Measurements from ENCODE around the gene POU6F2.

DNA sequence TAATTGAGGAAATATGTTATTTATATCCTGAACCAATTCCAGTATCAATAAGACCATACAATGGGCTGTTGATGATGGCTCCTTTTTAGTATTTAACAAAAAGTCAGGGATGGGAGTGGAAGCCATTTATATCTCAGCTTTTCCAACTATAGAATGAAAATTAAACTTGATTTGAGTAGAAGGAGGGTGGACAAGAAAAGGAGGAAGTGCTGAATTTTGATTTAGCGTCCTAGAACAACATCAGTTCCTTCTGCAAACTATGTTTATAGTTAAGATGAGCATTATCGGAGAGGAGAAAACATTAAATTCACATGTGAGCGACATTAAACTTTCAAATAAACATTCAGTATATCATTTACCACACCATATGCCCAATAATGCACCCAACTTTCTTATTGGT lies 439.2 kb downstream of the POU6F2 start:
- TF ChIP-seq, protein P1, sequence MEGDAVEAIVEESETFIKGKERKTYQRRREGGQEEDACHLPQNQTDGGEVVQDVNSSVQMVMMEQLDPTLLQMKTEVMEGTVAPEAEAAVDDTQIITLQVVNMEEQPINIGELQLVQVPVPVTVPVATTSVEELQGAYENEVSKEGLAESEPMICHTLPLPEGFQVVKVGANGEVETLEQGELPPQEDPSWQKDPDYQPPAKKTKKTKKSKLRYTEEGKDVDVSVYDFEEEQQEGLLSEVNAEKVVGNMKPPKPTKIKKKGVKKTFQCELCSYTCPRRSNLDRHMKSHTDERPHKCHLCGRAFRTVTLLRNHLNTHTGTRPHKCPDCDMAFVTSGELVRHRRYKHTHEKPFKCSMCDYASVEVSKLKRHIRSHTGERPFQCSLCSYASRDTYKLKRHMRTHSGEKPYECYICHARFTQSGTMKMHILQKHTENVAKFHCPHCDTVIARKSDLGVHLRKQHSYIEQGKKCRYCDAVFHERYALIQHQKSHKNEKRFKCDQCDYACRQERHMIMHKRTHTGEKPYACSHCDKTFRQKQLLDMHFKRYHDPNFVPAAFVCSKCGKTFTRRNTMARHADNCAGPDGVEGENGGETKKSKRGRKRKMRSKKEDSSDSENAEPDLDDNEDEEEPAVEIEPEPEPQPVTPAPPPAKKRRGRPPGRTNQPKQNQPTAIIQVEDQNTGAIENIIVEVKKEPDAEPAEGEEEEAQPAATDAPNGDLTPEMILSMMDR (IDR thresholded peaks at IDR 0.05) = no peak
- no peak for TF ChIP-seq ZFX (IDR thresholded peaks at IDR 0.05; ENCODE audit: borderline replicate concordance)

Data from 22Rv1 (cell line).